Measurements from ENCODE around the gene SPTB.

Gene SPTB

GRCh38 chr14:64865109-64865508 is 14.6 kb downstream of the SPTB start:
- H3K9ac ChIP-seq (ENCODE audit: low read depth, low read length) = no peak overlapping the region

GRCh38 chr14:64864258-64864657 is 15.4 kb downstream of the SPTB start:
- Histone ChIP-seq H3K27me3 (ENCODE audit: insufficient read depth, low read length, poor library complexity) (peaks cover 28% of the 10 kb centered on the region), H2AFZ (ENCODE audit: low read depth, low read length) (no peak overlapping the region), H4K20me1 (ENCODE audit: insufficient read depth, low read length) (no peaks in the 10 kb centered on the region), H3K27ac (ENCODE audit: low read length) (no peak overlapping the region), H3K79me2 (ENCODE audit: insufficient read depth, low read length) (no peaks in the 10 kb centered on the region), H3K4me3 (ENCODE audit: low read depth in 1 of 2, low read length in 2 of 2) (no peak overlapping the region), H3K36me3 (ENCODE audit: insufficient read depth, low read length) (no peaks in the 10 kb centered on the region), H3K9ac (ENCODE audit: low read depth, low read length) (no peak overlapping the region), H3K9me3 (ENCODE audit: insufficient read depth, low read length, severe bottlenecking) (no peaks in the 10 kb centered on the region), H3K4me2 (ENCODE audit: insufficient read depth, low read length) (no peak overlapping the region), H3K4me1 (ENCODE audit: insufficient read depth, low read length) (no peaks in the 10 kb centered on the region)
- no peak for ATAC-seq (ENCODE audit: insufficient read depth, low read depth)
- DNase-seq = no peak
- TF ChIP-seq EZH2 (IDR thresholded peaks at IDR 0.05; ENCODE audit: borderline replicate concordance, low read depth, low read length, severe bottlenecking) (no peak), CTCF (IDR thresholded peaks at IDR 0.05; ENCODE audit: borderline replicate concordance, extremely low read depth, low read length, poor library complexity, severe bottlenecking) (no peak)

More at GRCh38 chr14:64865109-64865508, 14.6 kb downstream of the SPTB start:
- Histone ChIP-seq H3K79me2 (ENCODE audit: insufficient read depth, low read length) (no peaks in the 10 kb centered on the region), H2AFZ (ENCODE audit: low read depth, low read length) (no peak overlapping the region), H3K27ac (ENCODE audit: low read length) (no peak overlapping the region), H3K9me3 (ENCODE audit: insufficient read depth, low read length, severe bottlenecking) (no peaks in the 10 kb centered on the region), H4K20me1 (ENCODE audit: insufficient read depth, low read length) (no peaks in the 10 kb centered on the region), H3K27me3 (ENCODE audit: insufficient read depth, low read length, poor library complexity) (peaks cover 29% of the 10 kb centered on the region), H3K4me1 (ENCODE audit: insufficient read depth, low read length) (no peaks in the 10 kb centered on the region), H3K4me2 (ENCODE audit: insufficient read depth, low read length) (no peak overlapping the region), H3K36me3 (ENCODE audit: insufficient read depth, low read length) (no peaks in the 10 kb centered on the region), H3K4me3 (ENCODE audit: low read depth in 1 of 2, low read length in 2 of 2) (no peak overlapping the region)
- no peak for DNase-seq
- TF ChIP-seq EZH2 (IDR thresholded peaks at IDR 0.05; ENCODE audit: borderline replicate concordance, low read depth, low read length, severe bottlenecking) = no peak
- TF ChIP-seq CTCF (IDR thresholded peaks at IDR 0.05; ENCODE audit: borderline replicate concordance, extremely low read depth, low read length, poor library complexity, severe bottlenecking) = no peak
- no peak for ATAC-seq (ENCODE audit: insufficient read depth, low read depth)

GRCh38 chr14:64861916-64862315 is 17.8 kb downstream of the SPTB start:
- no peak for ATAC-seq (ENCODE audit: insufficient read depth, low read depth)
- Histone ChIP-seq H3K4me1 (ENCODE audit: insufficient read depth, low read length) (no peaks in the 10 kb centered on the region), H3K9me3 (ENCODE audit: insufficient read depth, low read length, severe bottlenecking) (no peaks in the 10 kb centered on the region), H3K9ac (ENCODE audit: low read depth, low read length) (no peak overlapping the region), H3K4me3 (ENCODE audit: low read depth in 1 of 2, low read length in 2 of 2) (no peak overlapping the region), H4K20me1 (ENCODE audit: insufficient read depth, low read length) (no peaks in the 10 kb centered on the region), H3K36me3 (ENCODE audit: insufficient read depth, low read length) (no peaks in the 10 kb centered on the region), H3K79me2 (ENCODE audit: insufficient read depth, low read length) (no peaks in the 10 kb centered on the region), H2AFZ (ENCODE audit: low read depth, low read length) (no peak overlapping the region), H3K27ac (ENCODE audit: low read length) (no peak overlapping the region), H3K27me3 (ENCODE audit: insufficient read depth, low read length, poor library complexity) (peaks cover 27% of the 10 kb centered on the region), H3K4me2 (ENCODE audit: insufficient read depth, low read length) (no peak overlapping the region)
- TF ChIP-seq EZH2 (IDR thresholded peaks at IDR 0.05; ENCODE audit: borderline replicate concordance, low read depth, low read length, severe bottlenecking) (no peak), CTCF (IDR thresholded peaks at IDR 0.05; ENCODE audit: borderline replicate concordance, extremely low read depth, low read length, poor library complexity, severe bottlenecking) (no peak)
- DNase-seq = no peak

GRCh38 chr14:64860039-64860438 is 19.7 kb downstream of the SPTB start:
- Histone ChIP-seq H3K27me3 (ENCODE audit: insufficient read depth, low read length, poor library complexity) (peaks cover 18% of the 10 kb centered on the region), H3K27ac (ENCODE audit: low read length) (no peak overlapping the region), H3K4me3 (ENCODE audit: low read depth in 1 of 2, low read length in 2 of 2) (no peak overlapping the region), H3K4me1 (ENCODE audit: insufficient read depth, low read length) (no peaks in the 10 kb centered on the region), H3K36me3 (ENCODE audit: insufficient read depth, low read length) (no peaks in the 10 kb centered on the region), H4K20me1 (ENCODE audit: insufficient read depth, low read length) (no peaks in the 10 kb centered on the region), H3K9me3 (ENCODE audit: insufficient read depth, low read length, severe bottlenecking) (no peaks in the 10 kb centered on the region), H2AFZ (ENCODE audit: low read depth, low read length) (no peak overlapping the region), H3K9ac (ENCODE audit: low read depth, low read length) (no peak overlapping the region), H3K4me2 (ENCODE audit: insufficient read depth, low read length) (no peak overlapping the region), H3K79me2 (ENCODE audit: insufficient read depth, low read length) (no peaks in the 10 kb centered on the region)
- DNase-seq (no peak), ATAC-seq (ENCODE audit: insufficient read depth, low read depth) (no peak)
- no peak for TF ChIP-seq EZH2 (IDR thresholded peaks at IDR 0.05; ENCODE audit: borderline replicate concordance, low read depth, low read length, severe bottlenecking)
- TF ChIP-seq CTCF (IDR thresholded peaks at IDR 0.05; ENCODE audit: borderline replicate concordance, extremely low read depth, low read length, poor library complexity, severe bottlenecking) = no peak

Data from DND-41 (cell line).